ENCODE data around the gene KAZN.

Gene KAZN

GRCh38 chr1:14648896-14649855 lies 50.7 kb downstream of the KAZN start:
- no peak for DNase-seq

DNA sequence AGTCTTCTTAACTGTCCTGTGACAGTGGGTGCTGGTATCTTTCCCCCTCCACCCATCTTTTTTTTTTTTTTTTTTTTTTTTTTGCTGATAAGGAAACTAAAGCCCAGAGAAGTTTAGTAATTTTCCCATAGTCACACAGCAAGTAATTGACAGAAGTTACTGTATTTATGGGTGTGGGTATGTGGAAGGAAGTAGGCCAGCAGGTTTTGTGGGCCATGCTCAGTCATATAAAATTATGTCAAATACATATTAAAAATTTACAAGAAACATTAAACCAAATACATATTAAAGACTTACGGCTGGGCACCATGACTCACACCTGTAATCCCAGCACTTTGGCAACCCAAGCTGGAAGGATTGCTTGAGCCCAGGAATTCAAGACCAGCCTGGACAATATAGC lies 51.5 kb downstream of the KAZN start:
- DNase-seq, result no peak

- no peak for DNase-seq
These were observed 52.5 kb downstream of the KAZN start for GRCh38 chr1:14650951-14651350.

DNA sequence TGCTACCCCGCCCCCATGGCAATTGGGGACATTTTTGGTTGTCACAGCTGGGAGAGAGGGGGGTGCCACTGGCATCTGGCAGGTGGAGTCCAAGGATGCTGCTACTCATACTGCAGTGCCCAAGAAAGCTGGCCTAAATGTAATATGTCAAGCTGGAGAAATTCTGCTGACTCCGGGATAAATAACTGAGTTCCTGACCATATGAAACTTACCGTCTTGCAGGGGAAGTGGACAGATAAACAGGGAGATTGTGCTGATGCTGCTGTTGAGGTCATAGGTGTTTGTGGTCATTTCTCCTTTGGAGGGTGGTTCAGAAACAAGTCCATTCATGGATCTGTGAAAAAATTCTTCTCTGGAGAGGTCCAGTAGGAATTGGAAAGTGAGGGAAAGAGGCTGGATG lies 54.4 kb downstream of the KAZN start:
- no peak for DNase-seq

DNA sequence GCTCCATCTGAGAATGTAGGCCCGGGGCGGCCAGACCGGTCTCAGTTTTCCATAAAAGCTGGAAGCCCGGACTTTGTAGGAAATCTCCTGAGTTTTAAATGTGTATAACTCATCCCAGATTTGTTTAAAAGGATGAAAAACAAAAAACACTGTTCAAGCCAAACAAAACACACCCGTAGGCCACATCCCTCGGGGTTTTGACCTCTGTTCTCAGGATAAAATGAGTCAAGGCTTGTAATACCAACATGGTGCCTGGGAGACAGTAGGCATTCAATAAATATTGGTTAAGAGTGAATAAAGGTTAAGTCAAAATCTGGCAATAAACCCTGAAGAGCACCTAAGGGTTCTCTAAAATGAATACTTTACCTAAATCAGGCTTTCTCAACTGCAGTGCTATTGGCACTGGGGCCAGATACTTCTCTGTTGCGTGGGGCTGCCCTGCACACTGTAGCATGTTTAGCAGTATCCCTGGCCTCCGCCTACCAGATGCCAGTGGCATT lies 55.0 kb downstream of the KAZN start:
- no peak for DNase-seq

- DNase-seq, result no peak
These were observed 56.1 kb downstream of the KAZN start for GRCh38 chr1:14654554-14654953.

DNA sequence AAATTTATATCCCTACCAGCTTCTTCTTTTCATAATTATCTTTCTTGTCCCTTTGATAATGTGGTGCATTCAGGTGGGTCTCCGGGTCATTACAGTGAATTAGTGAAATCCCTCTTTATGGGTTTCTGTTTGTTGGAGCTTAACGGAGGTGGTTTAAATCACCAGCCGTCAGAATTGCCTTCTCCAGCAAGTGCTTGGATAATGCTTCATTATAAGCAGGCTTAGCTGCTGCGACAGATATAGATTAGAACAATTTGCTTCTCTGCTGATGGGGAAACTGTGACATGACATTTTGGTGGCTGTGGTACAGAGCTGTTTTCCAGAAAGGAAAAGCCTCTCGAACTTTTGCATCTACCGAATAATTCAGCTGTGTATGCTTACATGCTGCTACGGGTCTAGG lies 56.9 kb downstream of the KAZN start:
- no peak for DNase-seq

GRCh38 chr1:14656384-14656937 lies 58.0 kb downstream of the KAZN start:
- no peak for DNase-seq

DNA sequence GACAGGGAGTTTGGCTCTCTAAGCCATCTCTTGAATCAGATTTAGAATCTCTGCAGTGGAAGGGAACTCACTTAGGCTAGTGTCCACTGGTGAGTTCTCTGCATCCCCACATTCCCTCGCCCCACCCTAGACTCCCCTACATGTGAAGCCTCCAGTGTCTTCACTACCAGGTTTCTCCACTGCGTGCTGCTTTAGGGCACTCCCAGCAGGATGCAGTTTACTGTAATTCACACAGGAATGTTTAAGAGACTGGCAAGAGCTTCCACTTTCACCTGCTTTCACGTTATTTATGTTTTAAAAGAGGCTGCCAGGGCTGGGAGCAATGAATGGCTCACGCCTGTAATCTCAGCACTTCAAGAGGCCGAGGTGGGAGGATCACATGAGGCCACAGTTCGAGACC lies 60.2 kb downstream of the KAZN start:
- no peak for DNase-seq

DNA sequence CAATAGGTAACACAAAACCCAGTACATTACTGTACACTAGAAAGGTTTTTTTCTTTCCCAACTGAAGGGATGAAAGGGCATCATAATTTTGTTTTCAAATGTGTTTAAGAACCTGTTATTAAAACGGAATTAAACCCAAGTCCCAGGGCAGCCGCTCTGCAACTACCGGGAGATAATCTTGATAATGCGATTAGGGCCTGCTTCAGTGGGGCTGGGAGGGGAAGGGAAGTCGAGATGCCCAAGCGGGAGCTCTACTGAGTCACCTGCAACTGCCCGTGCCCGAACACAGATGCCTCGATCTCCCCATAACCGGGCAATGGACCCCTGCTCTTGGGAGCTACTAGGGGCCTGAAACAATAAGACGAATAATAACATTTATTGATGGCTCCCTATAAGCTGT lies 61.4 kb downstream of the KAZN start:
- no peak for DNase-seq

DNA sequence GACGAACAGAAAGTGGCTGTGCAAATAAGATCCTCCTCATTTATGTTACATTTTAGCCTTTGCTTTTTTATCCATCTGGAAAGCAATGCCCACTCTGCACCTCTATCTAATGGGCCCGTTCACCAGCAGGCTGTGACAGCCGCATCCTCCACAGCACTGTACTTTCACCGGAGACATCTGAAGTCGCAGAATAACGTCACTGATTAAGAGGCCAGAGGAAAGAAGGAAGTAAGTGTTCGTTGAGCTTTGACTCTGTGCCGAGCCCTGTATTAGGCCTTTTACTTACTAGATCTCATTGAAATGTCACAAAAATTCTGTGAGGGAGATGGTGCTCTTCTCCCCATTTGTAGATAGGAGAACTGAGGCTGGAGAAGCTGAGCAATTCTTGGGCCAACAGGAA lies 62.3 kb downstream of the KAZN start:
- DNase-seq, result no peak

DNA sequence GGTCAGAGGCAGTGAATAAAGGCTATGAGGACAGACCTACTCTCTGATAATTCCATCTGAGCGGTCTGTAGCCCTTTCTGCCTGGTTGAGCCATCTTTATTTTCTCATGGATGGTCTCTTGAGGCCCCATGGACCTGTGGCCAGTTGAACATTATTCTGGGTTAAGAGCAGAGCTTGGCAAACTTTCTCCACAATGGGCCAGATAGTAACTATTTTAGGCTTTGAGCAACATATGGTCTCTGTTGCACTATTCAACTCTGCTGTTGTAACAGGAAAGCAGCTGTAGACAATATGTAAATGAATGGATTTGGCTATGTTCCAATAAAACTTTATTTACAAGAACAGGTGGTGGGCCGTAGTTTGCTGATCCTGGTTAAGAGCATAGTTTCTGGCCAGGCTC lies 62.7 kb downstream of the KAZN start:
- DNase-seq, result no peak

DNA sequence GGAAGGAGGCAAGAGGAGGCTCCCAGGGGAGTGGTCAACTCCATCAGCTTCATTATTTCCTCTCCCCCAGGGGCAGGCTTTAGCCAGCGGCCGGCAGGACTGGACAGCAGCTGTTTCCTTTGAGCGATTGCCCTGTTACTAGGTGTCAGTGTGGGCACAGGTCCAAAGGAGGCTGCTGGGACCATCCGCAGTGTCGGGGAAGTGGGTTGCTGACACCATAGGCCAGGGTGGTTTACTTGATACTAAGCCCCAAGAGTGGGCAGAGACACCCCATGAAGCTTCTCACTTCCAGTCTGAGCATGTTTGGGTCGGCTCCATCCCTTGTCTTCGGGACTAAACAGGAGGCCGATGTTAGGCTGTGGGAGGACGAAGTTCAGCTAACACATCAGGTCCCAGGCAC lies 63.6 kb downstream of the KAZN start:
- DNase-seq, result no peak

- no peak for DNase-seq
These were observed 65.3 kb downstream of the KAZN start for GRCh38 chr1:14663773-14664172.

GRCh38 chr1:14666373-14666772 lies 67.9 kb downstream of the KAZN start:
- no peak for DNase-seq

DNA sequence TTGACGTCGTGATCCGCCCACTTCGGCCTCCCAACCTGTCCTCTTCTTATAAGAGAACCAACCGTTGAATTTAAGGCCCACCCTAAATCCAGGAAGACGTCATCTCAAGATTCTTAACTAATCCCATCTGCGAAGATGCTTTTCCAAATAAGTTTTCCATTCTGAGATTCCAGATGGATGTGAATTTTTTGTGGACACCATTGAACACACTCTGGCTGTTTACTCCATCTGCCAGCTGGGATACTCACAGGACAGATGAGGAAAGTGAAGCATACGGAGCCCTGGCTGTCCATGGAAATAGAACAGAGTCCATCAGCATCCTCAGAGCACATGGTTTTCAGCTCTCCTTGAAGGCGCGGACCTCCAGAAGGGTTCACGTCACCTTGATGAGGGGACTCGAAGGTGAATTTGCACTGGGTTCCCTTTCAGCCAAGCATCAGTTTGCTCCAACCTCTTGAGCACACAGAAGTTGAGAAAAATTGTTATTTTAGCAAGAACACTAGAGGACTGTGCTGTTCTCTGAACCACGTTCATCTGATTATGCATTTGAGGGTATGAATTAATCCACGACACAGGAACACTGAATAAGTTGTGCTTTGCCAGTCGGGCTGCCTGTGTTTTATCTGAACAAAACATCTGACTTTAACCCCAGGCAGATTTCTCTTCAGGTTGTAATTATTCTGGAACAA lies 68.6 kb downstream of the KAZN start:
- no peak for DNase-seq

DNA sequence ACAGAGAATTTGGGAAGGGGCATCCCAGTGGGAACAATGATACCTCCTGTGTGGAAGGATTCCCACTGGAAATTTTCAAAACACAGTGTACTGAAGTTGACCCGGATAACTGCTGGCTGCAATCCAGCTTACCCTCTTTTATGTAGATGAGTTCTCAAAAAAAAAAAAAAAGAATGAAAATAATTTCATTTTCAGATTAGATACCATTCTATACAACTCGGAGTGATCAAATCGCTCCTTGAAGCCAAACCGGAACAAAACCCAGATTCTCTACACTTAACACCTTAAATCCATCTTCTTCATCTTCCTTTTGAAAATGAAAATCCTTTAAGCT lies 69.1 kb downstream of the KAZN start:
- no peak for DNase-seq

GRCh38 chr1:14668538-14668937 lies 70.1 kb downstream of the KAZN start:
- no peak for DNase-seq

DNA sequence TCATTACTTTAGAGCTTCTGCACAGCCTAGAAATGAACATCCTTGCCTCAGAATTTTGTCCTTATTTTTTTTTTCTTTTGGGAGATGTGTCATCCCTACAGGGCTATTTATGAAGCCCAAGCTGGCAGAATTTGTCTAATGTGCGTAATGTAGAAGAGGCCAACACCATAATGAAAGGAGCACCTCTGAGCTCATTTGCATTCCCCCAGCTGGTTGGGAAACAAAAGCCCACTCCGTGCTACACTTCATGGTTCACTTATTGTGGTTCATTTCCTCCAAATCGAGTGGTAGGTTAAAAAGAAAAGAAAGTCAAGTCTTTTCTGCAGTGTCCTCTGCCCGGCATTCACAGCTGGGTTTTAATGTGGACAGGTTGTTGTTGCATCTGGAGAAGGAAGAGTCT lies 73.5 kb downstream of the KAZN start:
- DNase-seq, result no peak

DNA sequence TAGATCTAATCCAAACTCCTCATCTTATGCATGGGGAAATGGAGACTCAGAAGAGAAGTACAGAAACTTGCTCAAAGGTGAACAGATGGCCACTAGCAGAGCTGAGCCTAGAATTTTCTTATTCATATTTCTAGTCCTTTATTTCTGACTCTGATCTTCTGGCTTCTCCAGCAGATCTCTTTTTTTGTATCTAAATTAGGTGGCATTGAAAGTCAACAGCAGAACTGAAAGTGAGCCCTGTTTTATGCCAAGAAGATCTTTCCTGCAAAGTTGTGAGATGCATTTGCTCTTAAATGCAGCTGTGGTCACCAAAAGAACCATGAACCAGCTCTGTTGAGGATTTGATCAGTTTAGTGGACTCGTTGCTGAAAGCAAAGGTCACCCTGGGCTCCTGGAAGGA lies 75.5 kb downstream of the KAZN start:
- DNase-seq, result no peak

- no peak for DNase-seq
These were observed 77.9 kb downstream of the KAZN start for GRCh38 chr1:14676400-14676799.

GRCh38 chr1:14677292-14677971 lies 78.9 kb downstream of the KAZN start:
- DNase-seq, result no peak

DNA sequence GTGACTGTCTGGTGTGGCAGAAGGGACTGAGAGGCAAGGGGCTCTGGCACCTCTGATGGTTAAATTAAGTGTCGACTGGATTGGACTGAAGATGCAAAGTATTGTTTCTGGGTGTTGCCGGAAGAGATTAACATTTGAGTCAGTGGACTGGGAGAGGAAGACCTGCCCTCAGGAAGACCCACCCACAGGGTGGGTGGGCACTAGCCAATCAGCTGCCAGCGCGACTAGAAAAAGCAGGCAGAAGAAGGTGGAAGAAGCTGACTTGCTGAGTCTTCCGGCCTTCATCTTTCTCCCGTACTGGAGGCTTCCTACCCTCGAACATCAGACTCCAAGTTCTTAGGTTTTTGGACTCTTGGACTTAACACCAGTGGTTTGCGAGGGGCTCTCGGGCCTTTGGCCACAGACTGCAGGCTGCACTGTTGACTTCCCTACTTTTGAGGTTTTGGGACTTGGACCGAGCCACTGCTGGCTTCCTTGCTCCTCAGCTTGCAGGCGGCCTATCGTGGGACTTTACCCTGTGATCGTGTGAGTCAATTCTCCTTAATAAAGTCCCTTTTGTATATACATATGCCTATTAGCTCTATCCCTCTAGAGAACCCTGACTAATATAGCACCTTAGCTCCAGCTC lies 79.6 kb downstream of the KAZN start:
- no peak for DNase-seq

Measured in effector CD4-positive, alpha-beta T cell (primary cell).